GM19328 (cell line): ENCODE measurements around the gene LEF1.

Source experiments
- ATAC-seq: cut with Tn5 transposase; IDR thresholded peaks from one replicate; pipeline ENCODE4 v1.9.1; 2021; ENCODE audit warnings: mild to moderate bottlenecking, moderate library complexity; ENCODE audit not compliant: unreplicated experiment

The LEF1 gene

DNA sequence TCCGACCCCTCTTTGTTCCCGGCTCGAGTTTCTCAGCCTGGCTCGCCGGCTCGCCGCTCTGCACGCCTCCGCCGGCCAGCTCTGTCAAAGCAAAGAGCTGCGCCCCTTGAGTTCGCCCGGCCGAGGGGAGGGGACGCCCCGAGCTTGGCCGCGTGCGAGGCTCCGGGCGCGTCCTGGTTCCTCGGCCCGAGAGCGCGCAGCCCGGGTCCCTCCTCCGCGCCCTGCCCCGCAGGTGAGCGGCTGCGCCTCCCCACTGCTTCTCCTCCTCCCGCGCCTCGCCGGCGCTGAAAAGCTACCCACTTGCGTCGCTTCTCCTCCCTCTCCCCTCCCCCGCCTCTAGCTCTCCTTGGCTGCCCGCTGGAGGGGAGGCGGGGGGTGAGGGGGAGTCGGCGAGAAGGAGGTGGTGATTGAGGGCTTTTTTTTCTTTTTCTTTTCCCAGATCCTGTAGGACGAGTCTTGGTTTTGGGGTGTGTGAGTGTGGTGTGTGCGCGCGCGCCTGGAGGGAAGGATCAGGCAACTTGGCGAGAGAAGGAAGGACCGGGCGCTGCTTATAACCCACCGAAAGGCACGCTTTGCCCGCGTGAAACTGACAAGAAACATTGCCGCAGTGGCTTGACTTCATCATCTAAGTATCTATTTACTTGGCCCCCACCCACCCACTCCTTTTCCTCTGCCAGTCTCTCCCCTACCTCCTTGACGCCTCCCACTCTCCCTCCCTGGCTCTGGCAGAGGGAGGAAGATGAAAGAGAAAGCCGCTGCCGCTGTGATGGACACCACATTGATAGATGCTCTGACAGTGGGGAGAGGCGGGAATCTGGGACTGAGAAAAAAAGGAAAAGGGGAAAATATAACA lies at the start of gene LEF1:
Gene LEF1, minus strand, starts transcription at position 262 of the 853 bp plus-strand sequence. CDS start 1,165 bp downstream, outside the sequence.
- no peak for ATAC-seq

DNA sequence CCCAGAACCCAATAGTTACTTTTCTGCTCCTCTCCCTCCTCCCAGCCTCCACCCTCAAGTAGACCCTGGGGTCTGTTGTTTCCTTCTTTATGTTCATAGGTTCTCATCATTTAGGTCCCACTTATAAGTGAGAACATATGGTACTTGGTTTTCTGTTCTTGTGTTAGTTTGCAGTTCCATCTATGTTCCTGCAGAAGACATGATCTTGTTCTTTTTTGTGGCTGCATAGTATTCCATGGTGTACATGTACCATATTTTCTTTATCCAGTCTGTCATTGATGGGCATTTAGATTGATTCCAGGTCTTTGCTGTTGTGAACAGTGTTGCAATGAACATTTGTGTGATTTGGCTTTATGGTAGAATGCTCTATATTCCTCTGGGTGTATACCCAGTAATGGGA lies 47.8 kb upstream of the LEF1 start:
- ATAC-seq = no peak

DNA sequence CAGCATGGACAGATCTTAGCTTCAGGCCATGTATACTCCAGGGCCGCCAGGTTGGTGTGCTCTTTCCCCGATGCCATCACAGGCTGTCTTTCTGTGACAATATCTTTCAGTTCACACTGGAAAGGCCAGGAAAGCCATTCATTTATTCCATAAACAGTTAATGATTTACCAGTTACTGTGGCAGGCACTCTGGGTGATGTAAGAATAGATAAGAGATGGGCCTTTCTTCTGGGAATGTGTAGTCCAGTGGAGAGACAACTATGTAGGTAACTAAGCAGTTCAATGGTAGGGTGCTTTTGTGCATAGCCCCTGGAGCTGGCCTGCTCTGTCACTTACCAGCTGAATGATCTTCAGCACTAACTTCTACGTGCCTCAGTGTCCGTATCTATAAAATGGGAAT lies 46.3 kb upstream of the LEF1 start:
- no peak for ATAC-seq

DNA sequence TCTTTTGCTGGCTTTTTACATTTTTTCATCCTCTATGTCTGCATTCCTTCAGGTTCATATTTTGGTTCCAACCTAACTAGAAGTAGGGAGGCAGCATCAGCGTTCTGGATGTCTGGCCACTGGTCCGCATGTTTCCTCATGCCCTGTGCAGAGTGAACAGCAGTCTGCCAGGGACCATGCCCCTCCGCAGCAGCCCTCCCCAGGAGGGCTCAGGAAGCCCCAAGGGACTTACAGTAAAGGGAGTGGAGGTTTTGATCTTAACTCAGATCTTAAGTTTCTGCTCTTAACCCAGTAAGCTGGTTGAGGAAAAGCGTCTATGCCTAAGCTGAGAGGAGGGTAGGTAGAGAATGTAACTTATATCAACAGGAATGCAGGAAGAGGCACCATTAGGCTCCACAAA lies 45.0 kb upstream of the LEF1 start:
- no peak for ATAC-seq

DNA sequence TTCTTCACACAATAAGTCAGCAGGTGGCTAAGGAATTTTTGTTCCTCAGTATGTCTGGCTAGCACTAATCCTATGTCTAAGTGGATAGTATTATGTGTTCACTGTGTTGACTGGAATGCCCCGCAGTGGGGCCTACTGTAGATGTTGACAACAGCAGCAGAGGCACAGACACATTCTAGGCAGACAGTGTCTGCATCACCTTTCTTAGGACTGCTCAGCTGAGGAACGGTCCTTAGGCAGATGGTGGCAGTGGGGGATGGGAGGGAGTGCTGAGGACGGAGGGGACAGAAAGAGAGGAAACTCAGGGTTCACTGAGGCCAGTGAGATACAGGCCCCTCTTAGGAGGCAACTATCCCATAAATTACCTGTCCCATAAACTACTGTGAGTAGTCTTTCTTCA lies 44.6 kb upstream of the LEF1 start:
- ATAC-seq = no peak

DNA sequence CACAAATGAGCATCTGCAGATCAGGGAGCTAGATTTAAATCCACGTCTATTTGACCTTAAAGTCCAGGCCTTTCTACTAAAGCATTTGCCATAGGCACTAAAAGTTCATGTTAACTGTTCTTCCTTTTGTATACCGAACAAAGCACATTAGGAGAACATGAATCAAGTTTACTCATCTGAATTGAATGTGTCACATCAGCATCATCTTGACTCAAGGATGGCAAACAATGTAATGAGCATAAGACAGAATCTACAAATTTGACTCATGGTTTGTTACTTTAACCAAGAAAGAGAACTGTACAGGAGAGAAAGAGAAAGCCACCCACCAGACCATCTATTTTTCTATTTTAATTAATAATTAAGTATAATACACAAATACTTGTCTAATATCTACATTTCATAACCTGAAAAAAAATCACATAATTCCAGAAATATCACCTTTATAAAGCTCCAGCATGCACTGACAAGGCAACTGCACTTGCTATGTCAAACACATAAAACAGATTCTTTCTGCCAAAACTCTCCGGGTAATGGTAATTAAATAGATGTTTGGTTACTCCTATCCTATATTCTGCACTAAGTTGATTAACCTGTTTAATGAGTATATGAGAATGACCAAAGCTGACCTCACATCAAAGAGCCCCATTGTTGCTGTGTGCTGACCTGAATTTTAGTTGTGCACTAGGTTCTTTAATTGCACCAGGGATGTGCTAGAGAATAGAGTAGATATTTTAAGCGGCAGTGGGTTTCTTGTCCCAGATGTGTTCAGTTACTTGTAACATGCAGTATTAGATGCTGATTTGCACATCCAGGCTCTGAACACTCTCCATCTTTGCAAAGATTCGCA lies 42.5 kb upstream of the LEF1 start:
- ATAC-seq = no peak

DNA sequence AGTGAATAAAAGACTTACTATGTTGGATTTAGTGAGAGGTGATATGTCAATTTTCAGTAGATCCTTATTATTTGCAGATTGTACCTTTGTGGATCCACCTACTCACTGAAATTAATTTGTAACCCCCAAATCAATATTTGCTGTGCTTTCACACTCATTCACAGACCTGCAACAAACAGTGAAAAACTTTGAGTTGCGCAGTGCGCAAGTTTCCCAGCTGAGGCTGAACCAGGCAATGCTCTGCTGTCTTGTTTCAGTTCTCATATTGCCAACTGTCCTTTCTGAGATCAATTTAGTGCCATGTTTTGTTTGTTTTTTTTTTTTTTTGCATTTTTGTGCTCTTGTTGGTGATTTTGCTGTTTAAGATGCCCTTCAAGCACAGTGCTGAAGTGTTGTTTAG lies 40.8 kb upstream of the LEF1 start:
- ATAC-seq = no peak

DNA sequence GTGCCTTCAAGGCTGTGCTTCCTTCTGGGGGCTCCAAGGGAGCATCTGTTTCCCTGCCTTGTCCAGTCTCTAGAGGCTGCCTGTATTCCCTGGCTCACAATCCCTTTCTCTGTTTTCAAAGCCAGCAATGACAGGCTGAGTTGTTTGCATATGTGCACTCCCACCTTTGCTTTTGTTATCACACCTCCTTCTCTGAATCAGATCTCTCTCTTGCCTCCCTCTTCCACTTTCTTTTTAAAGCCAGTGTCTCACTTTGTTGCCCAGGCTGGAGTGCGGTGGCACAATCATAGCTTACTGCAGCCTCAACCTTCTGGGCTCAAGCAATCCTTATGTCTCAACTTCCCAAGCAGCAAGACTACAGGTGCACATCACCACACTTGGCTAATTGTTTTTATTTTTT lies 37.1 kb upstream of the LEF1 start:
- ATAC-seq = no peak

DNA sequence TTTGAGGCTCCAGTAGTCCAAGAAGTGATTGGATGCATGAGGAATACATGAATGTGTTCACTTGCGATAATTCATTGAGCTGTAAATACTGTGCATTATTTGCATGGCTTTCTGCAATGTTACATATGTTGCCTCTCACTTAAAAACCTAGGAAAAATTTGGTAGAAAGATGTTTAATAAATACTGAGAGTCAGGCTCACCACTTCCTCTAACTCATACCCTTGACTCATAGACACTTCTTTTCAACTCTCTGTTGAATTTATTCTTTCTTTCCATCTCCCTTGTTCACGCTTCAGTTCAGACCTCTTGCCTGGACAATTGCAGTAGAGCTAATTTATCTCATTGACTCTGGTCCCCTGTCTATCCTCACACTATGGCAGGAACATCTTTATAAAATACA lies 35.8 kb upstream of the LEF1 start:
- ATAC-seq = no peak

DNA sequence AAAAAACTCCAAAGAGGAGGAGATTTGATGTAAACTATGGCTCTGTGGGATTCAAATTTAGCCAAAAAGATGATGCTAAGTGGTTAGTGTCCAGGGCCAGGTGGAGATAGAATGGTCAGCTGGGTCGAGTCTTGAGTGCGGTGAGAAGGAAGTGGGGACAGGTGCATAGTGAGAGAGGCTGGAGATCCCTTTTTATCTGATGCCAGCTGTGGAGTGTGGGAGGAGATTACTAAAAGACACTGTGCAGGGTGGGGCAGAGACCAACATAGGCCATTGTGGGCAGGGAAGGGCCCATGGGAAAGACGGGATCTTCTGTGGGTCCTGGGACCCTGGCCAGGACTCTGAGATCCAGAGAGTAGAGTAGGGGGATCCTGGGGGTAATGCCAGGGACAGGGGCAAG lies 34.6 kb upstream of the LEF1 start:
- no peak for ATAC-seq

DNA sequence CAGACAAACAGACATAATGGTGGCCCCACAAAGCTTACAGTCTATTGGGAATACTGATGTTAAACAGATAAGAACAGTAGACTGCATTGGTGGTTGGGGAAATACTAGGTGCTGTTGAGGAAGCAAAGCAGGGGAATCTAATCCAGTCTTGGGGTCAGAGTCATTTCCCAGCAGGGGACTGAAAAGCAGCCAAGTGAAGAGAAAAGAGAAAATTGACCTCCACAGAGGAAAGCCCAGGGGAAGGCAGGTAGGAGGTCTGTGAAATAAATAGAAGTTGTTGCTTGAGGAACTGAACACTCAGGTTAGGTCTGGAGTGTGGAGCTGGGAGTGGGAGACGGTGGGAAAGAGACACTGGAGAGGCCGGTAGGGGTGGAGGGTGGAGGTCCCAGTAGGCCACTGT lies 33.0 kb upstream of the LEF1 start:
- no peak for ATAC-seq

DNA sequence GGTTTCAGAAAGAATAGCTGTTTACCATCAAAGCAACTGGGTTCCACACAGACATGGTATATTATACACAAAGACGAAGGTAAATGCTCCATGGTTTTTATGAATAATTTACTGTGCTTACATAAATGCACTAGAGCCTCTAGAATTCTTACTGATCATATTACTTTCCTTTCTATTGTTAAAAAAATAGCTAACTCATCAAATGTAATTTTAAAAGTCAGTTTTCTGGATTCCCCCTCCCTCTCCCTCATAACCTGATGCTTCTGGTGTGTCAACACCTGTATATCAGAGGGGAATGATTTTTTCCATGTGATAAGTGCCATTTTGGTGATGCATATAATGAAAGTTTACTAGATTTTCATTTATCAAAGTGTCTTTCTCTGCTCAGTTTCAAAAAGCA lies 31.1 kb upstream of the LEF1 start:
- no peak for ATAC-seq

DNA sequence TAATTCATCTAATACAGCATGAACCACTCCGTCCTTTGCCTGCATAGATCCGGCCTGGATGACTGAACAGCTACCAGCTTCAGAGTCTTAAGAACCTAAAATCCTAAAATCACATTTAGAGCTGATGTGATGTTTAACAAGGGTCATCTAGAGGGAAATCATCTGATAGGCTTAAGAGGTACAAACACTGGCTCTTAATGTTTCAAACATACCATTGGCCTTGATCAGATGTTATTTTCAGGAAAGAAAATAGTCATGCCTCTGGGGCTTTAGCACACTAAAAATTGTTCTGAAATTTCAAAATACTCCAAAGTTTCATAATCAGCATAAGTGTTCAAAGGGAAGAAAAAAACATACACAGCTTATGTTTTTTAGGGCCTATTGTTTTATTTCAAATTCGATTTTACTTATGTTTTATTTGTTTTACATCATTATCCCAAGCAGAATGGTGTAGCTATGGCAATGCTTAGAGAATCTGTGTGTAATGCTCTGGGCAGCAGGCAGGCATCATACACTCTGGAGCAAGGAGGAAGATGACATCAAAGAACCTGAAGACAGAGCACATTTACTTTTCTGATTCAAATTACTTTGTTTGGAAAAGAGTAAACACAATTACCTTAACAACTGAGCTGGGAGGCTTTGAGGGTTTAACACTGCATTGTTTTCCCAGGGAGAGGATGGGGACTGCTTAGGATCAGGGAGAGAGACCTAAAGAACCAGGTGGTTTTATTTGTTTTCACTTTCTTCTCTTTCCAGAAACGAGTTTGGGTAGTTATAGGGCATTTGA lies 25.3 kb upstream of the LEF1 start:
- no peak for ATAC-seq

DNA sequence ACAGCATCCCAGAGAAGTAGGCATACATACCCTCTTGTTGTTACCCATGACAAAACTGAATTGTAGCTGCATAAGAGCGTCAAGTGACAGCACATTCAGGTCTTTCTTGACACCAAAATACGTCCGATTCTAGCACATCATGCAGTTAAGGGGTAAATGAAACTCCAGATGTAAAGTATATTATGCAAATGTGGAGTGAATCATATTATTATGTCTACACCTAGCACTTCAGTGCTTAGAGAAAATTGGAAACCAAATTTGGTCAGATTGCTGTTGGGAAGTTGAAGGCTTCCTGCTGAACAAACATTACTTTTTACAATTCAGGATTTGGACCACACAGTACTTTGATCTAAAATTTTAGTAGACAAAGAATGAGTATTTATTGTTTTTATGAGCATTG lies 24.2 kb upstream of the LEF1 start:
- no peak for ATAC-seq

DNA sequence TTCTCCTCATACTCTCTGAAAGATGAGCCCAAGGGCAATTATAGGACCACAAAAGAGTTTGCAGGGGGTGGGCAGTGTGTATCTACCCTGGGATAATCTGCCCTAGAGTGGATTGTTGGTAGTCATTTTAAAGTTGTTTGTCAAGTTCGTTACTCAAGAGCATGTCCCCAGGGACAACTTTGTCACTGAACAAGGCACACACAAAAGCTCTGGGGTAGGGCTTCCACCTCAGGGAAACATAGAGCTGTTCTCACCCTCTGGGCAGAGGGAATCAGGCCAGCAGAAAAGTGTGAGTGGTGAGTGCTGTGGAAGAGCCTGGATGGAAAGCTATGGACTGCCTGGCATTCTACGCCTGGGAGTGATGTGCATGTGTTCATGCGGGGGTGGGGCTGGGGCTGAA lies 23.3 kb upstream of the LEF1 start:
- ATAC-seq = no peak

DNA sequence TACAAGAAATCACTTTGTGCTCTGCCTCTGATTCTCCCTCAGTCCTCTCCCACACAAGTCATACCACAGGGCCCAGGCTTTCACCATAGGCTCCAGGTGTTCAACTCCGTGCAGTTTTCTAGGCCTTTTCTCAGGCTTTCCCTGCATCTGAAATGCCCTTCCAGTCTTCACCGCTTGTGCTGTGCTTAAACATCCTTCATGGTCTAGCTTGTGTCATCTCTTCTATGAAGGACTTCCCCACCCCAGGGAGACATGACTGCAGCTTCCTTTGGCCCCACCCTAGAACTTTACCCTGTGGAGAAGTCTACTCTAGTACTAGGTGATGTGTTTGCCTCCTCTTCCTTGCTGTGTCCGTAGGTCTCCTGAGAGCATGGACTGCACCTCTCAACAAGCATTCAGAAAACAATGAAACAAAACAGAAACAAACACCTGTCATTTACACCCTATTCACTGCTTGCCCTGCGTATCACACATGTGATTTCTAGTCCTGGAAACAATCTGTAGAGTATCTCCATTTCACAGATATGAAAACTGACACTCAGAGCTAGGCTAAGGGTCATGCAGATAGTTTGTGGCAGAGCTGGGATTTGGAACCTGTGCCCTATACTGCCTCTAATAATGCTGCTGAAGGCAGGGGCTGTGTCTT lies 22.7 kb upstream of the LEF1 start:
- no peak for ATAC-seq

DNA sequence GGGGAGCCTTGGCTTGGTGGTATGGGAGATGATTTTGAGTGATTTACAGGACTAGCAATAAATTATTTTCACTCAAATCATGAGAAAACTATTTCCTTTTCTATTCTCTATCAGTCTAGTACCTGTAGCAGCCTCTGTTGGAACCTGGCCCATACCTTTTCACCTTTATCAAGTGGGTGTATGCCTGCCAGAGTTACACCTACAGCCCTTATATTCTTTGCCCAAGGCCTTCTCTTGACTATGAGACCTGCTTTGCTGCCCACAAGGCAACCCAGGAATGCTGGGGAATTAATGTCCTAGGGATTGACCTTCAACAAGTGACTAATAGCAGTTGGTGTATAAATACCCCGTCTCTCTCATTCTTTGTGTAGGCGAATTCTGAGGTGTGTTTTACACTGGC lies 20.0 kb upstream of the LEF1 start:
- no peak for ATAC-seq

DNA sequence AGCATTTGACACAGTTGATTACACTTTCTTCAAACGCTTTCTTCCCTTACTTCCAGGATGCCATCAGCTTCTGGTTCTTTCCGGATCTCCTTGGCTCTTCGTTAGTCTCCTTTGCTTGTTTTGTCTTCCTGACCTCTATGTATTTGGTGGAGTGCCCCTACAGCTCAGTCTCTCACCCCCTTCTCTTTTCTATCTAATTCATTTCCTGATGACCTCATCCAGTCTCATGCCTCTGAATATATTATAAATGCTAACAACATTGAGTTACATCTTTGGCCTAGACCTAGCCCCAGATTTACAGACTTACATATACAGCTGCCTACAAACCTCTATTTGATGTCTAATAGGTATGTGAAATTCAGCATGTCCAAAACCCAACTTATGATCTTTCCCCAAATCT lies 16.5 kb upstream of the LEF1 start:
- no peak for ATAC-seq

DNA sequence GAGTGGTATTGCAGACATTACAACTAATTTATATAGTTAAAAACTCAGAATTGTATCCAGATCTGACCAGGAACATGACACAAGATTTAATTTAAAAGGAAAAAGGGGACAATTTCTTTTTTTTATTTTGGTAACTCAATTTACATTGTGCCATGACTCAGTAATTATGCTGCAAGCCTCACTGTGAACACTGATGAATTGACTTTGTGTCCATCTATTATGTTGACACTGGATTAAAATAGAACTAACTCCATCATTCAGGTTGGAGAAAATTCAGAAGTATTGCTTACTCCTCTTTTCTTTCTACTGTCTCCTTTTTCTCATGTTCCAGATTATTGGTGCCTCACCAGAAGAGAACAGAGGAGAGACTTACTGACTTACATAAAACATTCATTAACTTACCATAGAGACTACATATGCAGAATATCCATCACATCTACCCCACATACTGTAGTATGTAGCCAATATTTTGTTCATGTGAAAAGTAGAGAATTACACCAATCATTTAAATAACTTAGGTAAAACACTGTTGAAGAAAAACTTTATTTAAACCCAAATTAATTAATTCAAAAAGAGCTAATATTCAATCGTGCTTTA lies 15.8 kb upstream of the LEF1 start:
- no peak for ATAC-seq

DNA sequence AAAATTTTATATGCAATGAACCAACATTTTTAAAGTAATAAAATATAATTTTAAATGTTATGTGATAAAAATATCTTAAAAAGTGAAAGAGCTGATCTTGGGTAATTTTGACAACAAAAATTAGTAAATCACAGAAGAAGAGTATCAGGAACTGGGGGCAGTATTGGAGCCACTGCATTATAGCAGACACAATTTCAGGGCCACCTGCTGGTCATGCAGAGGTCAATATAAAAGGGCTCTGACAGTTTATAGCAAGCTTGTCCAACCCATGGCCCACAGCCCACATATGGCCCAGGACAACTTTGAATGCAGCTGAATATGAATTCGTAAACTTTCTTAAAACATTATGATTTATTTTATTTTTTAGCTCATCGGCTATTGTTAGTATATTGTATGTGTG lies 13.0 kb upstream of the LEF1 start:
- ATAC-seq = no peak

DNA sequence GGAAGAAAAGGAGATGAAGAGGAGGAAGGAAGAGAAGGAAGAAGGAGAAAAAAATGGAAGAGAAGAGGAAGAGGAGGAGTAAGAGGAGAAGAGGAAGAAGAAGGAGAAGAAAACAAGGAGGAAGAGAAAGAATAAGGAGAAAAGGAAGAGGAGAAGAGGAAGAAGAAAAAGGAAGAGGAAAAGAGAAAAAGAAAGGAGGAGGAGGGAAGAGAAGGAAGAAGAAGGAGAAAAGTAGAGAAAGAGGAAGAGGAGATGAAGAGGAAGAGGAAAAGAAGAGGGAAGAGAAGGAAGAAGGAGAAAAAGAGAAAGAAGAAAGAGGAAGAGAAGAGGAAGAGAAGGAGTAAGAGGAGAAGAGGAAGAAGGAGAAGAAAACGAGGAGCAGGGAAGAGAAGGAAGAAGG lies 11.8 kb upstream of the LEF1 start:
- ATAC-seq = no peak
